HepG2 (cell line): ENCODE measurements around the gene SGMS1. TPM values are rescaled to one million over a fixed set of nuclear protein-coding genes. Genes with fewer than 3 reads are reported as not detected.

ENCODE experiments used
- DPF2 ChIP-seq: sonication (generic); formaldehyde crosslinking; IDR thresholded peaks from 2 replicates; pipeline ENCODE4 v1.4.0; 2020; ENCODE audit warnings: mild to moderate bottlenecking, low read depth, missing genetic modification reagents, borderline replicate concordance
- EED ChIP-seq: sonication (generic); formaldehyde crosslinking; IDR thresholded peaks from 2 replicates; pipeline ENCODE4 v1.5.0; 2020; ENCODE audit warnings: mild to moderate bottlenecking, missing genetic modification reagents
- FOSL2 ChIP-seq: sonication (generic); formaldehyde crosslinking; IDR thresholded peaks from 2 replicates; pipeline ENCODE4 v1.4.0; 2020; ENCODE audit warnings: missing genetic modification reagents
- FUBP1 ChIP-seq: sonication (generic); formaldehyde crosslinking; IDR thresholded peaks from 2 replicates; pipeline ENCODE4 v1.5.1; 2020; ENCODE audit warnings: missing genetic modification reagents, mild to moderate bottlenecking, borderline replicate concordance
- HIC2 ChIP-seq: sonication (generic); formaldehyde crosslinking; IDR thresholded peaks from 2 replicates; pipeline ENCODE4 v1.9.0; 2022; ENCODE audit warnings: low read depth, missing genetic modification reagents
- HNF1A ChIP-seq, 2 experiments: sonication (generic) in 1 of 2; formaldehyde crosslinking in 1 of 2; IDR thresholded peaks; 2 replicates each; pipeline versions ENCODE4 v1.4.0 to v1.6.1; 2016 to 2020; ENCODE audit warnings: borderline replicate concordance in 1 of 2, low read depth in 1 of 2, mild to moderate bottlenecking in 1 of 2, missing genetic modification reagents in 1 of 2
- KMT2B ChIP-seq: IDR thresholded peaks from 2 replicates; pipeline ENCODE4 v1.6.1; 2016; ENCODE audit warnings: missing genetic modification reagents, missing compliant biosample characterization
- MIXL1 ChIP-seq: IDR thresholded peaks from 2 replicates; pipeline ENCODE4 v1.6.1; 2016
- MTERF4 ChIP-seq: sonication (generic); formaldehyde crosslinking; IDR thresholded peaks from 2 replicates; pipeline ENCODE4 v1.8.0; 2023; ENCODE audit warnings: mild to moderate bottlenecking, missing genetic modification reagents
- NBN ChIP-seq: fragments of 450-650 bp; conservative IDR thresholded peaks from 2 replicates; pipeline ENCODE4 v1.6.1; 2017
- PHF5A ChIP-seq: IDR thresholded peaks from one replicate; pipeline ENCODE4 v1.6.1; 2018; ENCODE audit warnings: low read depth, missing genetic modification reagents; ENCODE audit not compliant: unreplicated experiment
- POGZ ChIP-seq: sonication (generic); formaldehyde crosslinking; IDR thresholded peaks from 2 replicates; pipeline ENCODE4 v1.4.0; 2020; ENCODE audit warnings: mild to moderate bottlenecking, missing genetic modification reagents
- ZBTB3 ChIP-seq: sonication (generic); formaldehyde crosslinking; IDR thresholded peaks from 2 replicates; pipeline ENCODE4 v1.4.0; 2020; ENCODE audit warnings: low read depth, mild to moderate bottlenecking, moderate library complexity, missing genetic modification reagents, borderline replicate concordance
- ZFP36L2 ChIP-seq: sonication (generic); formaldehyde crosslinking; IDR thresholded peaks from 2 replicates; pipeline ENCODE4 v1.4.0; 2020; ENCODE audit warnings: missing genetic modification reagents
- ZNF121 ChIP-seq: sonication (generic); formaldehyde crosslinking; IDR thresholded peaks from 2 replicates; pipeline ENCODE4 v1.5.0; 2020; ENCODE audit warnings: mild to moderate bottlenecking, missing genetic modification reagents
- ZNF567 ChIP-seq: sonication (generic); formaldehyde crosslinking; IDR thresholded peaks from 2 replicates; pipeline ENCODE4 v1.8.1; 2023; ENCODE audit warnings: mild to moderate bottlenecking, missing genetic modification reagents, borderline replicate concordance
- ZNF629 ChIP-seq: sonication (generic); formaldehyde crosslinking; conservative IDR thresholded peaks from 2 replicates; pipeline ENCODE4 v1.5.0; 2020; ENCODE audit warnings: missing genetic modification reagents
- ZNF652 ChIP-seq: IDR thresholded peaks from 2 replicates; pipeline ENCODE4 v1.6.1; 2016; ENCODE audit warnings: low read depth, borderline replicate concordance
- ZNF660 ChIP-seq: sonication (generic); formaldehyde crosslinking; IDR thresholded peaks from 2 replicates; pipeline ENCODE4 v1.5.1; 2020; ENCODE audit warnings: mild to moderate bottlenecking, low read depth, missing genetic modification reagents, borderline replicate concordance
- ZNF7 ChIP-seq: IDR thresholded peaks from 2 replicates; pipeline ENCODE4 v1.6.1; 2016; ENCODE audit warnings: missing biosample characterization, missing genetic modification reagents
- ZSCAN22 ChIP-seq: sonication (generic); formaldehyde crosslinking; IDR thresholded peaks from 2 replicates; pipeline ENCODE4 v1.4.0; 2020; ENCODE audit warnings: mild to moderate bottlenecking, missing genetic modification reagents
- polyA plus RNA-seq, 8 experiments: library from polyadenylated mRNA; depleted of rRNA in 3 of 8; stranded (reverse) in 7 of 8; unstranded in 1 of 8; fragments of >200 nt; fragmentation: Illumina TruSeq in 4 of 8; extraction: Trizol in 4 of 8; gene quantifications; 2 replicates each; pipeline versions ENCODE4 v1.2.1 to v1.2.3, GENCODE V29; 2011 to 2016; ENCODE audit warnings: low read depth in 4 of 8, missing spikeins in 1 of 8, mixed read lengths in 1 of 8; ENCODE audit not compliant: insufficient read depth in 1 of 8
- total RNA-seq, 5 experiments: library from RNA; depleted of rRNA; stranded (reverse); fragments of >200 nt; fragmentation: Illumina TruSeq; extraction: Trizol; gene quantifications; 2 replicates each; pipeline ENCODE4 v1.2.3, GENCODE V29; 2016; ENCODE audit warnings: low read depth in 1 of 5

The SGMS1 gene
- total and polyA plus RNA-seq, 2 of the 13 experiments (the other 11 are each of a cell fraction or from before 2014, with no cell fraction given), result 6.5 to 15.1 TPM

- no peak for TF ChIP-seq HNF1A (IDR thresholded peaks at IDR 0.05; ENCODE audit: low read depth)
- 0 out of 2 replicates have a peak, but pooled peaks have one; percentile 19 for TF ChIP-seq HNF1A (CRISPR knock-in tag; IDR thresholded peaks at IDR 0.05; ENCODE audit: borderline replicate concordance)
- no peak for TF ChIP-seq ZNF652 (CRISPR knock-in tag)
- no peak for TF ChIP-seq DPF2 (CRISPR knock-in tag)
- TF ChIP-seq MIXL1 (CRISPR knock-in tag), result no peak
- 0 out of 2 replicates have a peak, but pooled peaks have one; percentile 60 for TF ChIP-seq ZNF567 (CRISPR knock-in tag)
- no peak for TF ChIP-seq ZBTB3 (CRISPR knock-in tag)
- no peak for TF ChIP-seq ZNF629 (CRISPR knock-in tag)
- no peak for TF ChIP-seq ZNF7 (CRISPR knock-in tag)
- no peak for TF ChIP-seq PHF5A
- TF ChIP-seq ZNF660 (CRISPR knock-in tag), result no peak
- TF ChIP-seq POGZ (CRISPR knock-in tag), result peak; percentile 49; the same call in 1 of the 2 replicates
- TF ChIP-seq MTERF4 (CRISPR knock-in tag), result 0 out of 2 replicates have a peak, but pooled peaks have one; percentile 42
- peak; percentile 81 for TF ChIP-seq FOSL2 (CRISPR knock-in tag)
- TF ChIP-seq ZNF121 (CRISPR knock-in tag), result no peak
- no peak for TF ChIP-seq ZFP36L2 (CRISPR knock-in tag)
- no peak for TF ChIP-seq EED (CRISPR knock-in tag)
- TF ChIP-seq ZSCAN22 (CRISPR knock-in tag), result no peak
- TF ChIP-seq FUBP1 (CRISPR knock-in tag), result no peak
- TF ChIP-seq HIC2 (CRISPR knock-in tag), result no peak
- 0 out of 2 replicates have a peak, but pooled peaks have one; percentile 24 for TF ChIP-seq KMT2B (CRISPR knock-in tag)
- no peak for TF ChIP-seq NBN
Measured at GRCh38 chr10:50621968-50622705, 1.6 kb downstream of the SGMS1 start (continued).
